HepG2 (cell line): ENCODE measurements around the gene PCNX1. TPM values are rescaled to one million over a fixed set of nuclear protein-coding genes. Genes with fewer than 3 reads are reported as not detected.

ENCODE experiments used
- ATF3 ChIP-seq: sonication (generic); formaldehyde crosslinking; IDR thresholded peaks from 2 replicates; pipeline ENCODE4 v1.4.0; 2020; ENCODE audit warnings: missing genetic modification reagents
- BRF2 ChIP-seq: sonication (generic); formaldehyde crosslinking; IDR thresholded peaks from 2 replicates; pipeline ENCODE4 v1.8.1; 2022; ENCODE audit warnings: mild to moderate bottlenecking, missing genetic modification reagents
- EHMT2 ChIP-seq: fragments of 200-600 bp; sonication (generic); IDR thresholded peaks from 2 replicates; pipeline ENCODE4 v1.7.0; 2017; ENCODE audit warnings: antibody characterized with exemption, low read depth, low read length, borderline replicate concordance
- HDAC1 ChIP-seq: sonication (generic); formaldehyde crosslinking; IDR thresholded peaks from 2 replicates; pipeline ENCODE4 v1.5.1; 2020; ENCODE audit warnings: mild to moderate bottlenecking, missing genetic modification reagents
- HMG20A ChIP-seq: IDR thresholded peaks from 2 replicates; pipeline ENCODE4 v1.6.1; 2016; ENCODE audit warnings: borderline replicate concordance
- HNF4A ChIP-seq: sonication (generic); formaldehyde crosslinking; IDR thresholded peaks from 2 replicates; pipeline ENCODE4 v1.4.0; 2020; ENCODE audit warnings: missing genetic modification reagents
- MAFK ChIP-seq, 2 experiments: IDR thresholded peaks in 1 of 2; conservative IDR thresholded peaks in 1 of 2; 2 replicates each; pipeline ENCODE4 v1.6.1; 2011; ENCODE audit warnings: improper control_type of control experiment in 2 of 2, low read length in 2 of 2
- MNT ChIP-seq: fragments of 450-650 bp; IDR thresholded peaks from 2 replicates; pipeline ENCODE4 v1.6.1; 2016
- MXI1 ChIP-seq: IDR thresholded peaks from 3 replicates; pipeline ENCODE4 v1.6.1; 2012; ENCODE audit warnings: low read depth, low read length, inconsistent platforms, borderline replicate concordance
- NFE2 ChIP-seq: sonication (generic); formaldehyde crosslinking; IDR thresholded peaks from 2 replicates; pipeline ENCODE4 v1.4.0; 2020; ENCODE audit warnings: missing genetic modification reagents
- PRDM10 ChIP-seq: sonication (generic); formaldehyde crosslinking; IDR thresholded peaks from 2 replicates; pipeline ENCODE4 v1.4.0; 2020; ENCODE audit warnings: low read depth, missing genetic modification reagents
- PRDM15 ChIP-seq: sonication (generic); formaldehyde crosslinking; IDR thresholded peaks from 2 replicates; pipeline ENCODE4 v1.4.0; 2020; ENCODE audit warnings: missing genetic modification reagents
- SAP130 ChIP-seq: IDR thresholded peaks from 2 replicates; pipeline ENCODE4 v1.6.1; 2016; ENCODE audit warnings: low read depth
- ZNF549 ChIP-seq: sonication (generic); formaldehyde crosslinking; IDR thresholded peaks from 2 replicates; pipeline ENCODE4 v1.5.0; 2020; ENCODE audit warnings: missing genetic modification reagents
- ZNF800 ChIP-seq: sonication (generic); formaldehyde crosslinking; IDR thresholded peaks from 2 replicates; pipeline ENCODE4 v1.4.0; 2020; ENCODE audit warnings: missing genetic modification reagents
- ZNF816 ChIP-seq: sonication (generic); formaldehyde crosslinking; IDR thresholded peaks from 2 replicates; pipeline ENCODE4 v1.8.0; 2022; ENCODE audit warnings: missing genetic modification reagents, mild to moderate bottlenecking, borderline replicate concordance
- polyA plus RNA-seq, 8 experiments: library from polyadenylated mRNA; depleted of rRNA in 3 of 8; stranded (reverse) in 7 of 8; unstranded in 1 of 8; fragments of >200 nt; fragmentation: Illumina TruSeq in 4 of 8; extraction: Trizol in 4 of 8; gene quantifications; 2 replicates each; pipeline versions ENCODE4 v1.2.1 to v1.2.3, GENCODE V29; 2011 to 2016; ENCODE audit warnings: low read depth in 4 of 8, missing spikeins in 1 of 8, mixed read lengths in 1 of 8; ENCODE audit not compliant: insufficient read depth in 1 of 8
- total RNA-seq, 5 experiments: library from RNA; depleted of rRNA; stranded (reverse); fragments of >200 nt; fragmentation: Illumina TruSeq; extraction: Trizol; gene quantifications; 2 replicates each; pipeline ENCODE4 v1.2.3, GENCODE V29; 2016; ENCODE audit warnings: low read depth in 1 of 5

The PCNX1 gene
- total and polyA plus RNA-seq, 2 of the 13 experiments (the other 11 are each of a cell fraction or from before 2014, with no cell fraction given) = 24.9 to 30.3 TPM

- TF ChIP-seq ZNF800 = no peak
- peak; percentile 28; the same call in 1 of the 2 replicates for TF ChIP-seq HNF4A (CRISPR knock-in tag)
- peak; percentile 59; the same call in 1 of the 2 replicates for TF ChIP-seq HDAC1
- TF ChIP-seq ZNF816 (CRISPR knock-in tag) = peak; percentile 40; the same call in 1 of the 2 replicates
- peak; percentile 91 for TF ChIP-seq SAP130 (CRISPR knock-in tag)
- no peak for TF ChIP-seq ZNF549 (CRISPR knock-in tag)
- peak; percentile 42; the same call in 1 of the 2 replicates for TF ChIP-seq MNT
- no peak for TF ChIP-seq MAFK (conservative IDR thresholded peaks at IDR 0.05 in 1 of 2, IDR thresholded peaks at IDR 0.05 in 1 of 2; ENCODE audit: low read length in 2 of 2)
- TF ChIP-seq NFE2 (CRISPR knock-in tag) = no peak
- peak; percentile 55; the same call in 1 of the 2 replicates for TF ChIP-seq PRDM10 (CRISPR knock-in tag)
- TF ChIP-seq BRF2 (CRISPR knock-in tag) = no peak
- TF ChIP-seq HMG20A (CRISPR knock-in tag) = peak; percentile 85
- no peak for TF ChIP-seq PRDM15
- TF ChIP-seq ATF3 (CRISPR knock-in tag) = no peak
- peak; percentile 45; the same call in 1 of the 2 replicates for TF ChIP-seq EHMT2
- TF ChIP-seq MXI1 = peak; percentile 62; the same call in 1 of the 3 replicates
Observed at GRCh38 chr14:70894868-70895267, 12.4 kb upstream of the PCNX1 start (continued).
